HG02885 (cell line): ENCODE data around the gene THADA.
"Not testable (repeated sequence)": the region's sequence is repeated elsewhere in the genome, so short reads cannot be mapped to it uniquely, and the experiment has no call there.

ENCODE experiments used
- ATAC-seq: cut with Tn5 transposase; IDR thresholded peaks from one replicate; pipeline ENCODE4 v1.9.1; 2021; ENCODE audit warnings: mild to moderate bottlenecking; ENCODE audit not compliant: unreplicated experiment, poor library complexity

Gene THADA

GRCh38 chr2:43605851-43606250 lies 10.0 kb upstream of the THADA start:
- no peak for ATAC-seq

GRCh38 chr2:43605079-43605655 lies 9.3 kb upstream of the THADA start:
- ATAC-seq, result no peak

GRCh38 chr2:43604674-43605073 lies 8.8 kb upstream of the THADA start:
- ATAC-seq, result no peak

GRCh38 chr2:43600596-43600995 lies 4.8 kb upstream of the THADA start:
- not testable (repeated sequence) for ATAC-seq

GRCh38 chr2:43594875-43595274 lies 963 bp downstream of the THADA start:
- no peak for ATAC-seq

GRCh38 chr2:43593254-43593653 lies 2.6 kb downstream of the THADA start:
- ATAC-seq, result no peak

- ATAC-seq, result no peak
Measured at GRCh38 chr2:43592443-43592842, 3.4 kb downstream of the THADA start.

- no peak for ATAC-seq
Measured at GRCh38 chr2:43585708-43586107, 10.1 kb downstream of the THADA start.

GRCh38 chr2:43579275-43579981 lies 16.4 kb downstream of the THADA start:
- no peak for ATAC-seq

- ATAC-seq, result no peak
Measured at GRCh38 chr2:43576981-43577892, 18.6 kb downstream of the THADA start.

- ATAC-seq, result no peak
Measured at GRCh38 chr2:43572244-43572643, 23.6 kb downstream of the THADA start.

GRCh38 chr2:43569921-43570320 lies 25.9 kb downstream of the THADA start:
- peak; percentile 96 for ATAC-seq

- no peak for ATAC-seq
Measured at GRCh38 chr2:43568228-43568627, 27.6 kb downstream of the THADA start.

- ATAC-seq, result no peak
Measured at GRCh38 chr2:43566461-43566729, 29.4 kb downstream of the THADA start.

GRCh38 chr2:43563679-43564078 lies 32.2 kb downstream of the THADA start:
- no peak for ATAC-seq

- no peak for ATAC-seq
Measured at GRCh38 chr2:43560231-43560547, 35.6 kb downstream of the THADA start.

GRCh38 chr2:43559391-43560230 lies 36.2 kb downstream of the THADA start:
- peak; percentile 86 for ATAC-seq

GRCh38 chr2:43557196-43557595 lies 38.6 kb downstream of the THADA start:
- no peak for ATAC-seq

GRCh38 chr2:43556256-43556655 lies 39.6 kb downstream of the THADA start:
- ATAC-seq, result no peak

GRCh38 chr2:43553341-43553855 lies 42.4 kb downstream of the THADA start:
- ATAC-seq, result no peak
